ENCODE measurements around the gene NR6A1.
A peak's percentile ranks its signal among the peaks of the same experiment; 100 is the strongest.

Gene NR6A1

DNA sequence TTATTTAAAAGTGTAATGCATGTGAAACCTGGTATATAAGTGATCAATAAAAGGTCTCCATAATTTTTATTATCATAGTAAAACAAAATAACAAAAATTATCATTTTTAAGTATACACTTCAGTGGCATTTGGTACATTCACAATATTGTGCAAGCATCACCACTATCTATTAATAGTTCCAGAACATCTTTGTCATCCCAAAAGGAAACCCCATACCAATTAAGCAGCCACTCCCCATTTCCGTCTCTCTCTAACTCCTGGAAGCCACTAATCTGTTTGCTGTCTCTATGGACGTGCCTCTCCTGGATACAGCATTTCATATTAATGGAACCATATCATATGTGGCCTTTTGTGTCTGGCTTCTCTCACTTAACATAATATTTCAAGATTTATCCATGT, 13.4 kb upstream of the NR6A1 start:
- H3K4me1 ChIP-seq (ENCODE audit: control insufficient read depth in 1 of 2, insufficient read depth in 2 of 2, low read length in 2 of 2), result no peaks in the 10 kb centered on the region
- no peak overlapping the region for H3K4me3 ChIP-seq (ENCODE audit: low read depth in 1 of 2, low read length in 2 of 2)
- H3K9me3 ChIP-seq (ENCODE audit: control insufficient read depth in 1 of 2, low read length in 2 of 2), result no peaks in the 10 kb centered on the region
- no peaks in the 10 kb centered on the region for H3K27me3 ChIP-seq (ENCODE audit: control insufficient read depth in 1 of 2, insufficient read depth in 2 of 2, low read length in 2 of 2)
- no peak overlapping the region for H3K9ac ChIP-seq (ENCODE audit: low read depth in 1 of 2, low read length in 2 of 2)
- H3K36me3 ChIP-seq (ENCODE audit: control insufficient read depth in 1 of 2, insufficient read depth in 2 of 2, low read length in 2 of 2), result no peaks in the 10 kb centered on the region
- H3K27ac ChIP-seq (ENCODE audit: low read depth, low read length), result no peak overlapping the region

DNA sequence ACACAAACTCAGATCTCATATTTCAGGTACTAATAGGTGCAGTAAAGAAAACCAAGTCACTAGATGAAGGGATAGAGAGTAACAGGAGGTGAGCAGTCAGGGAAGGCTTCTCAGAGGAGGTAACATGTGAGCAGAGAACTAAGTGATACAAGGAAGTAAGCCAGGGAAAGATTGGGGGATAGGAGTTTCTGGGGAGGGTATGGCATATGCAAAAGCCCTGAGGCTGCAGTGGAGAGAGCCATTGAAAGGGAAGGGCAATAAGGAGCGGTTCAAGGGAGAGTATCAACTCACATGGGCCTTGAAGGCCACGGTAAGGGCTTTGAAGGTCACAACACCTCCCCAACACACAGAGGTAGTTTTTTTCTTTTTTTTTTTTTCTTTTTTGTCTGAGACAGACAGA, 12.7 kb upstream of the NR6A1 start:
- Histone ChIP-seq H3K4me1 (ENCODE audit: control insufficient read depth in 1 of 2, insufficient read depth in 2 of 2, low read length in 2 of 2) (no peaks in the 10 kb centered on the region), H3K27ac (ENCODE audit: low read depth, low read length) (no peak overlapping the region), H3K4me3 (ENCODE audit: low read depth in 1 of 2, low read length in 2 of 2) (no peak overlapping the region), H3K27me3 (ENCODE audit: control insufficient read depth in 1 of 2, insufficient read depth in 2 of 2, low read length in 2 of 2) (no peaks in the 10 kb centered on the region), H3K9ac (ENCODE audit: low read depth in 1 of 2, low read length in 2 of 2) (no peak overlapping the region), H3K9me3 (ENCODE audit: control insufficient read depth in 1 of 2, low read length in 2 of 2) (no peaks in the 10 kb centered on the region), H3K36me3 (ENCODE audit: control insufficient read depth in 1 of 2, insufficient read depth in 2 of 2, low read length in 2 of 2) (no peaks in the 10 kb centered on the region)

DNA sequence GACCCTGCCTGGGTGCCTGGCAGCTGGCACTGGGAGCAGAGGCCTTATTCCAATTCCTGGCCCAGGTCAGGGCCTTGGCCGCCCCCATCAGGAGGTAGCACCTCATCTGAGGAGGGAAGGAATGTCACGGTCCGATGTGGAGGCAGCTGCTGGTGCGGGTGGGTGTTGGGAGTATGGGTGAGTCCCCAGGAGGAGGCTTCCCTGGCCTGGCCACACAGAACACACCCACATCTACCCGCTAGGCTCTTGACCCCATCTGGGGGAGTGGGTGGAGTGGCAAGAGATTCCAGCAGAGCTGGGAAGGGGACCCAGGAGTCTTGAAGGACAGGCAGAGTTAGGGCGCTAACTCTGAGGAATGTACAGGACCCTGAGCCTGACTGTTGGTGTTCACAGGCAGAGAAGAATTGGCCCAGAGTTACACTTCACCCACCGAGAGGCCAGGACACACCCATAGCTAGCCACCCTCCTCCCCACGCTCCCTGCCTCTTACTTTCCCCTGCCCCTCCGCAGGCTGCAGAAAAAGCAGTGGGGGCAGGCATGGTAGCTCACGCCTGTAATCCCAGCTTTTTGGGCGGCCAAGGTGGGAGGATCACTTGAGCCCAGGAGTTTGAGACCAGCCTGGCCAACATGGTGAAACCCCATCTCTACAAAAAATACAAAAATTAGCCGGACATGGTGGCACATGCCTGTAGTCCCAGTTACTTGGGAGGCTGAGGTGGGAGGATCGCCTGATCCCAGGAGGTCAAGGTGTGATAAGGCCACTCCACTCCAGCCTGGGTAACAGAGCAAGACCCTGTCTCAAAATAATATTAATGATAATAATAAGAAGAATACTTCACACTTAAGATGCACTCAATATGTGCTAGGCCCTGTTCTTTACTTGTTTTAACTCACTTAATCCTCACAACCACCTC, 11.8 kb upstream of the NR6A1 start:
- Histone ChIP-seq H3K36me3 (ENCODE audit: control insufficient read depth in 1 of 2, insufficient read depth in 2 of 2, low read length in 2 of 2) (no peaks in the 10 kb centered on the region), H3K27ac (ENCODE audit: low read depth, low read length) (no peak overlapping the region), H3K4me1 (ENCODE audit: control insufficient read depth in 1 of 2, insufficient read depth in 2 of 2, low read length in 2 of 2) (no peaks in the 10 kb centered on the region), H3K27me3 (ENCODE audit: control insufficient read depth in 1 of 2, insufficient read depth in 2 of 2, low read length in 2 of 2) (no peaks in the 10 kb centered on the region), H3K4me3 (ENCODE audit: low read depth in 1 of 2, low read length in 2 of 2) (no peak overlapping the region), H3K9me3 (ENCODE audit: control insufficient read depth in 1 of 2, low read length in 2 of 2) (no peaks in the 10 kb centered on the region), H3K9ac (ENCODE audit: low read depth in 1 of 2, low read length in 2 of 2) (no peak overlapping the region)

DNA sequence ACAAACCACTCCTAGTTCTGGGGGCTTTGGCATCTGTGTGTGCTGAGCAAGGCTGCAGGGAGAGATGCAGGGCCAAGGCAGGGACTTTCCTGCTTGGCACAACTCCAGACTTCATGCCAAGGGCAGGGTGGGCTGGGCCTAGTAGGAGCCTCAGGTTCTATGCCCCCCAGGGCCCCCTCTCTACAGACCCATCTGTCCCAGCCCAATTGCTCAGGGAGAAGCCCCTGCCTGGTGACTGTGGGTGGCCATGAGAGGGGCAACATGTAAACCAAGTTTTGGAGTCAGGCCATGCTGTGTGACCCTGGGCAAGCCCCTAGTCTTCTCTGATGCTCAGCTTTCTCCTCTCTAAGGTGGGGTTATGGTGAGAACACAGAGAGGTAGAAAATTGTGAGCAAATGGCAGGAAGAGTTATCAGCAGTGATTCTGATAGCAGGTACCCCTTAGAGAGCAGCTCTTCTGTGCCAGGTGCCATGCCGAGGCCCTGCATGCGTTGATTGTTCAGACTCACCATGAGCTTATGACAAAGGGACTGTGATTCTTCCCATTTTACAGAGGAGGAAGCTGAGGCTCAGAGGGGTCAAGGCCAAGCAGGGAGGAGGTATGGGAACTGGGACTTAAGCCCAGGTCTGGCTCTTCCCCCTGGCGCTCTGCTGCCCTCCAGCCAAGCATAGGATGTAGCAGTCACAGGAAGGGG, 11.0 kb upstream of the NR6A1 start:
- Histone ChIP-seq H3K27ac (ENCODE audit: low read depth, low read length) (no peak overlapping the region), H3K4me1 (ENCODE audit: control insufficient read depth in 1 of 2, insufficient read depth in 2 of 2, low read length in 2 of 2) (no peaks in the 10 kb centered on the region), H3K4me3 (ENCODE audit: low read depth in 1 of 2, low read length in 2 of 2) (no peak overlapping the region), H3K36me3 (ENCODE audit: control insufficient read depth in 1 of 2, insufficient read depth in 2 of 2, low read length in 2 of 2) (no peaks in the 10 kb centered on the region), H3K9me3 (ENCODE audit: control insufficient read depth in 1 of 2, low read length in 2 of 2) (no peaks in the 10 kb centered on the region), H3K9ac (ENCODE audit: low read depth in 1 of 2, low read length in 2 of 2) (no peak overlapping the region), H3K27me3 (ENCODE audit: control insufficient read depth in 1 of 2, insufficient read depth in 2 of 2, low read length in 2 of 2) (peaks cover 2 to 6% of the 10 kb centered on the region in 2 donors)

DNA sequence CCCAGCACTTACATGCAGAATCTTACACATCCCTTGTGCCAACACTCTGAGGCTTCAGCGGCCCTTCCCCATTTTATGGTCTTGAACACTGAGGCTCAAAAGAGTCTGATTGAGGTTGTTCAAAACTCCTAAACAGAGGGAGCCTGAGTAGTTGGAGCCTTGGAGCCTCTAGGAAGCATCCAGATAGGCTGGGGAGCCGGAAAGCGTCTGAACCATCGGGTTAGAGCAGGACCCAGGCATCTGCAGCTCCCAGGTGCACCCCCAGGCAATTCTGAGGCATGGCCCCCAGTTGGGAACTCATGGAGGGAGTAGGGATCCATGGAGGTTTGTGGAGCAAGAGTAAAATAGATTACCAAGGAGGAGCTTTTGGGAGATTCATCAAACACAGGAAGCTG, 9.6 kb upstream of the NR6A1 start:
- Histone ChIP-seq H3K9me3 (ENCODE audit: control insufficient read depth in 1 of 2, low read length in 2 of 2) (no peaks in the 10 kb centered on the region), H3K27me3 (ENCODE audit: control insufficient read depth in 1 of 2, insufficient read depth in 2 of 2, low read length in 2 of 2) (peaks cover 7 to 11% of the 10 kb centered on the region in 2 donors), H3K36me3 (ENCODE audit: control insufficient read depth in 1 of 2, insufficient read depth in 2 of 2, low read length in 2 of 2) (no peaks in the 10 kb centered on the region), H3K4me3 (ENCODE audit: low read depth in 1 of 2, low read length in 2 of 2) (no peak overlapping the region), H3K9ac (ENCODE audit: low read depth in 1 of 2, low read length in 2 of 2) (no peak overlapping the region), H3K4me1 (ENCODE audit: control insufficient read depth in 1 of 2, insufficient read depth in 2 of 2, low read length in 2 of 2) (peaks cover 5 to 6% of the 10 kb centered on the region in 2 donors), H3K27ac (ENCODE audit: low read depth, low read length) (no peak overlapping the region)

DNA sequence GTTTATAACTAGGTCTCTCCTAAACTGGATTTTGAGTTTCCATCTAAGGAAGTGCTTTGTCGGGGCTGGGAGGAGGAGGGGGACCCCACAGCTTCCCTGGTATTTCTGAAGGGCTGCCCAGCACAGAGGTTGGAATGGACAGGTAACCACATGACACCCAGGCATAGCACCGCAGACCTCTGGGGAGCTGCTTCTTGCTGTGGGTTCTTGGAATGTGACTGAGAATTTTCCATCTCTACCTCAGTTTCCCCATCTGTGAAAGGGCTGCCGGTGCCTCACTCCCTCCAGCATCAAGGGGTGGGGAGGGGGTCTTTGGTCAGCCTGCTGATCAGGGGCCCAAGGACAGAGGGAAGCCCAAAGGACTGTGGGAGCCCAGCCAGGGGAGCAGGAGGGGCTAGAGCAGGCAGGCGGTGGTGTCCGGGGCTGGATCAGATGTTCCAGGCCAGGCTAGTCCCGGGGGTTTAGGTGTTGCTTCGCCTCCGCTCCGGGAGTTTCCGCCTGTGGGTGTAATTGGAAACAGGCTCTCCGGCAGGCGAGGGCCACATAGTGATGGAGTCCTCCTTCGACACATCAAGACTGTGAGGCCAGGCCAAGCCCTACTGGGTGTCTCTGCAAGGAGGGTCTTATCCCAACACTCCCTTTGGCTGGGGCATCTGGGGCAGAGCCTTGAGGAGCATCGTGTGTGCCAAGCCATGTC, 9.1 kb upstream of the NR6A1 start:
- H3K27ac ChIP-seq (ENCODE audit: low read depth, low read length), result no peak overlapping the region
- H3K4me1 ChIP-seq (ENCODE audit: control insufficient read depth in 1 of 2, insufficient read depth in 2 of 2, low read length in 2 of 2), result peaks cover 5 to 6% of the 10 kb centered on the region in 2 donors
- no peak overlapping the region for H3K9ac ChIP-seq (ENCODE audit: low read depth in 1 of 2, low read length in 2 of 2)
- H3K36me3 ChIP-seq (ENCODE audit: control insufficient read depth in 1 of 2, insufficient read depth in 2 of 2, low read length in 2 of 2), result no peaks in the 10 kb centered on the region
- peaks cover 7 to 11% of the 10 kb centered on the region in 2 donors for H3K27me3 ChIP-seq (ENCODE audit: control insufficient read depth in 1 of 2, insufficient read depth in 2 of 2, low read length in 2 of 2)
- no peaks in the 10 kb centered on the region for H3K9me3 ChIP-seq (ENCODE audit: control insufficient read depth in 1 of 2, low read length in 2 of 2)
- no peak overlapping the region for H3K4me3 ChIP-seq (ENCODE audit: low read depth in 1 of 2, low read length in 2 of 2)

DNA sequence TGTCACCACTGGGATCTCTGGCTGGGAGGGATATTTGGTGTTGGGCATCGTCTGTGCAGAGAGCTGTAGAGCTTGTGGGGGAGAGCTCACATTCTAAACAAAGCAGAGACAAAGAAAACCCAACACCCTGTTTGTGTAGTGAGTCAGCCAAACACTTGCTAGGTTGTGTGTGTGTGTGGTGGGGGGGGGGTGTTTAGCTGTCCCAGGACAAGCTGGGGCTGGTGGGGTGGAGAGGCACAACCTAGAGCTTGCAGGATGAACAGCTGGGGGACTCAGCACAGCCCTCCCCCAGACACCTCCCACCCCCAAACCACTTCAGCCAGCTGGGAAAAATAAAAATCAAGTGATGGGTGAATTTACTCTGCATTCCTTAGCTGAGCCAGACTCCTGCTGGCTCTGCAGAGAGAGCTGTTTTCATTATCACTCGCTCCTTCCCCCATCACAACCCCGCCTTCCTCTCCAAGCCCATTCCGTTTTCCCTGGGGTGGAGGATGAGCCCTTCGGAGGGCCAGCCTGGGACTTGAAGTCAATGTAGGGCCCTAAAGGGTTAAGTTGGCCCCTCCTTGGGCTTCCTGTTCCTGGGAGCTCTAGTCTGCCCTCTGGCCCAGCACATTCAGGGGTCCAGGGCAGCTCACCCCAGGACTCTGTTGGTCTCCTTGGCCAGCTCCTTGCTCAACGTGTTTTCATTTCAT, 8.4 kb upstream of the NR6A1 start:
- no peak overlapping the region for H3K4me3 ChIP-seq (ENCODE audit: low read depth in 1 of 2, low read length in 2 of 2)
- H3K27me3 ChIP-seq (ENCODE audit: control insufficient read depth in 1 of 2, insufficient read depth in 2 of 2, low read length in 2 of 2), result peaks cover 7 to 11% of the 10 kb centered on the region in 2 donors
- H3K4me1 ChIP-seq (ENCODE audit: control insufficient read depth in 1 of 2, insufficient read depth in 2 of 2, low read length in 2 of 2), result peaks cover 5 to 6% of the 10 kb centered on the region in 2 donors
- peak overlapping the region; percentile 32 for H3K27ac ChIP-seq (ENCODE audit: low read depth, low read length)
- H3K9ac ChIP-seq (ENCODE audit: low read depth in 1 of 2, low read length in 2 of 2), result no peak overlapping the region
- no peaks in the 10 kb centered on the region for H3K36me3 ChIP-seq (ENCODE audit: control insufficient read depth in 1 of 2, insufficient read depth in 2 of 2, low read length in 2 of 2)
- H3K9me3 ChIP-seq (ENCODE audit: control insufficient read depth in 1 of 2, low read length in 2 of 2), result no peaks in the 10 kb centered on the region

DNA sequence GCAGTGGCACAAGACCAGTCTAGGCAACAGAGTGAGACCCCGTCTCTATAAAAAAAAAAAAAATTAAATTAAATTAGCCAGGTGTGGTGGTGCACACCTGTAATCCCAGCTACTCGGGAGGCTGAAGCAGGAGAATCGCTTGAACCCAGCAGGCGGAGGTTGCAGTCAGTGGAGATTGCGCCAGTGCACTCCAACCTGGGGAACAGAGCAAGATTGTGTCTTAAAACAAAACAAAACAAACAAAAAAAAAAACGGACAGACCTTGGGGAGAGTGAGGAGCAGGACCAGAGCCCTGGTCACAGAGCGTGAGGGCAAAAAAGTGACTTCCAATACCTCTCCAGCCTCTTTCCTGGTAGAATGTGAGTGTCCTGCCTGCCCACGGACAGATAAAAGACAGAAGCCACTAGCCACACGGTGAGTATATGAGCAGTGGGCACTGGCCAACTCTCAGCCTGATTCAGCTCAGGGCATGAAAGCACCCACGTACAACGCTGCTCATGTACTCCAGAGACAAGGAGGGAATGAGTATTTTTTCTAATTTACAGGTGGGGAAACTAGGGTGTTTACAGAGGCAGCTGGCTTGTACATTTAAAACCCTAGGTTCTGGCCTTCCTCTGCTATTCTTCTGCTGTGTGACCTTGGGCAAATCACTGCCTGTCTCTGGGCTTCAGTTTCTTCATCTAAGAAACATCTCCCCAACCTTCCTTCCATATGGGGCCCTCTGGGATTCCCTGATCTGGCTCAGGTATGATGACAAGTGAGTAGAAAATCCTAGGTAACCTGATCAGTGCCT, 7.7 kb upstream of the NR6A1 start:
- H3K4me3 ChIP-seq (ENCODE audit: low read depth in 1 of 2, low read length in 2 of 2), result no peak overlapping the region
- H3K36me3 ChIP-seq (ENCODE audit: control insufficient read depth in 1 of 2, insufficient read depth in 2 of 2, low read length in 2 of 2), result no peaks in the 10 kb centered on the region
- H3K27me3 ChIP-seq (ENCODE audit: control insufficient read depth in 1 of 2, insufficient read depth in 2 of 2, low read length in 2 of 2), result peaks cover 7 to 11% of the 10 kb centered on the region in 2 donors
- peaks cover 5 to 6% of the 10 kb centered on the region in 2 donors for H3K4me1 ChIP-seq (ENCODE audit: control insufficient read depth in 1 of 2, insufficient read depth in 2 of 2, low read length in 2 of 2)
- peak overlapping the region; percentile 32 for H3K27ac ChIP-seq (ENCODE audit: low read depth, low read length)
- H3K9me3 ChIP-seq (ENCODE audit: control insufficient read depth in 1 of 2, low read length in 2 of 2), result no peaks in the 10 kb centered on the region
- H3K9ac ChIP-seq (ENCODE audit: low read depth in 1 of 2, low read length in 2 of 2), result no peak overlapping the region

DNA sequence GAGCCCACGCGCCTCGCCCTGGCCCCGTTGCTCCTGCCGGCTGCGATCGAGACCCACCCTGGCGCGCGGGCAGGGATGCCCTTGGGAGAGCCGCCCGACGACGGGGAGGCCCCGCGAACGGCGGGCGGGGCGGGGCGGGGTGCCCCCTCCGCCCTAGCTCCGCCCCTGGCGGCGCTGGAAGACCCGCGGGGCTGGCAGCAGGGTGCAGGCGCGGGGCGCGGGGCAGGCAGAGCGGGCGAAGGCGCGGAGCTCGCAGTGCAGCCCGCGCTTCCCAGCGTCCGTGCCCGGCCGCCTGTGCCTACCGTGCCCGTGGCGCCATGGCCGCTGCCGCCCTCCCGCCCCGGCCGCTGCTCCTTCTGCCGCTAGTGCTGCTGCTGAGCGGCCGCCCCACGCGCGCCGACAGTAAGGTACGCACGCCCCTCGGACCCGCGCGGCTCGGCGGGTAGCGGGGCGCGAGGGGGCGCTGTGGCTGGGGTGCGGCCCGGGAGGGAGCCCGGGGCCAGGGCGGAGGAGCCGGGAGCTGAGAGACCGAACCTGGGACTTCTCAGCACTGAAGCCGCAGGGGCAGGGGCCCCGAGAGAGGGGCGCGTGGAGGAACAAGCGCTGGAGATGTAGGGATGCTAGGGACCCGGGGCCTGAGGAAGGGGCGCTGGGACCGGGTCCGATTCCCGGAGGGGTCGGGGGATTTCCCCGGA, 6.0 kb upstream of the NR6A1 start, which contains the start of gene OLFML2A:
Gene OLFML2A (plus strand): TSS at position 180 of the 695 bp plus-strand sequence. CDS start 138 bp downstream, at position 318.
- Histone ChIP-seq H3K4me3 (ENCODE audit: low read depth in 1 of 2, low read length in 2 of 2) (peak within 1 kb of the TSS; percentile 11 to 50), H3K36me3 (ENCODE audit: control insufficient read depth in 1 of 2, insufficient read depth in 2 of 2, low read length in 2 of 2) (no peaks in the 10 kb centered on the region), H3K27me3 (ENCODE audit: control insufficient read depth in 1 of 2, insufficient read depth in 2 of 2, low read length in 2 of 2) (peaks cover 7 to 11% of the 10 kb centered on the region in 2 donors), H3K4me1 (ENCODE audit: control insufficient read depth in 1 of 2, insufficient read depth in 2 of 2, low read length in 2 of 2) (peaks cover 5 to 9% of the 10 kb centered on the region in 2 donors), H3K27ac (ENCODE audit: low read depth, low read length) (no peak within 1 kb of the TSS), H3K9me3 (ENCODE audit: control insufficient read depth in 1 of 2, low read length in 2 of 2) (no peaks in the 10 kb centered on the region), H3K9ac (ENCODE audit: low read depth in 1 of 2, low read length in 2 of 2) (peak within 1 kb of the TSS in 1 of 2 donors; percentile 12)

All from duodenal mucosa (tissue), 2 donors.